ENCODE results near the gene TMEM117.
"Not testable (repeated sequence)": the region's sequence is repeated elsewhere in the genome, so short reads cannot be mapped to it uniquely, and the experiment has no call there.

Gene TMEM117

DNA sequence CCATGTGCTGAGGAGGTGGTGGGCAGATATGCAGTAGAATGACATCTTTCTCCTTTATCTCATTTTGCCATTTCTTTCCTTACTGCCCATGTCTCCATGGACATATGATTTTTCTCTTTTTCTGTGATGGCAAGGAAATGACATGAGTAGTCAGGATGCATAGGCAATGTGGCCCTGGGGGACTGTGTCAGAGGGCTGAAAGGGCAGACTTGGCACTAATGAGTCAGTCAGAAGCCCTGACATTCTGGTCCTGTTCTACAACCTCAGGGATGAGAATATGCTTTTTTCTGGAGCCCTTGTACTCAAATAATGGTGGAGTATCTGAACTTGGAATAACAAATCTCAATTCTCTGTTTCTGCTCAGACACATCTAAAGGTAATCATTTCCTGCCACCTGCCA, 167.8 kb downstream of the TMEM117 start:
- H3K4me3 ChIP-seq, result no peak overlapping the region
- H3K27me3 ChIP-seq (ENCODE audit: low read depth), result no peaks in the 10 kb centered on the region
- H3K36me3 ChIP-seq (replicated peaks), result no peaks in the 10 kb centered on the region
- DNase-seq (ENCODE audit: low spot score in 2 of 2), result no peak
- no peaks in the 10 kb centered on the region for H3K9me3 ChIP-seq
- H3K4me1 ChIP-seq, result no peaks in the 10 kb centered on the region
- in situ Hi-C loops (cut with MboI; ENCODE audit: low sequenced_read_pairs), result loop anchor here (25.0 kb wide), 1 partner anchor 934 kb away; no protein-coding TSS in a partner anchor

DNA sequence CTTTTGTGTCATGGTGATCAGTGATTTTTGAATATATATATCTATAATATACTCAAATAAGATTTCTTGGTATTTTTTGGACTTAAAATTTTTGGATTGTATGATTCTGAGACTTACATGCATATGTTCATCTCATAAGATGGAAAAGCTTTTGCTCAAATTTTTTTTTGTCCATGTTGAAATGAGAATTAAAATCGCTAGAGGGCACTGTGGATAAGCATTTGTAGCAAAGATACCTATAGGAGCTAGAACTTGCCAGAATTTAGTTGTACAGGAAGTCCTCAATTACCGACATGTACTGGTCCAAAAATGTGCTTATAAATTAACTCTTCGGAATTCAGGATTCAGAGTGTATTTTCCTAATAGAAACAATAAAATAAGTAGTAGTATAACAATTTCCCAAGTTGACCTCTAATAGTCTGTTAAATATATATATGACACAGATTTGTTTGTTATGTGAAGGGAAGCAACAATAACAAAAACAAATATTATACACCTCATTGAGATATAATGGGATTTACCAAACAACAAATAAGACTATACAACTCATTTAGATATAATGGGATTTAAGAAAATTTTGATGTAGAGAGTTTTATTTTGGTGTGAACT, 179.6 kb downstream of the TMEM117 start:
- H3K9me3 ChIP-seq, result no peaks in the 10 kb centered on the region
- no peaks in the 10 kb centered on the region for H3K27me3 ChIP-seq (ENCODE audit: low read depth)
- H3K4me3 ChIP-seq, result no peak overlapping the region
- in situ Hi-C loops (cut with MboI; ENCODE audit: low sequenced_read_pairs), result loop anchor here (25.0 kb wide), 1 partner anchor 922 kb away; no protein-coding TSS in a partner anchor
- peak in 1 of 2 experiments; percentile 51 for DNase-seq (ENCODE audit: low spot score in 2 of 2)
- H3K36me3 ChIP-seq (replicated peaks), result no peaks in the 10 kb centered on the region
- H3K4me1 ChIP-seq, result no peaks in the 10 kb centered on the region

DNA sequence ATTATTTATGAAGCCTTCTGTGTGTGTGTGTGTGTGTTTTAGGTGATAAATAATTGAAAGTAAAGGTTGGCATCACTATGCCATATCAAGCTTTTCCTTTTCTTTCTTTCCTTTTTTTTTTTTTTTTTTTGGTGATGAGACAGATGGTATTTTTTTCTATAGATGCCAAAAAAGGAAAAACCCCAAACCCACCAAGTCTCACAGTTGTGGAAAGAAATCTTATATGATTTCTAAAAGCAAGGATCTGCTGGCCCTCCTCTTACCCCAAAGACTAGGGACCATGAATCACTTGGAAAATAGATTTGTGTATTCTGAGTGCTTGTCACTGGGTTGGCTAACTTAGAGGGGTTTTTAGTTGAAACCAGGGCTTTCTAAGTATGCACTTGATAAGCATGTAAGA, 181.3 kb downstream of the TMEM117 start:
- DNase-seq (ENCODE audit: low spot score in 2 of 2), result no peak
- Histone ChIP-seq H3K9me3 (no peaks in the 10 kb centered on the region), H3K4me1 (no peaks in the 10 kb centered on the region), H3K27me3 (ENCODE audit: low read depth) (no peaks in the 10 kb centered on the region), H3K4me3 (no peak overlapping the region), H3K36me3 (replicated peaks) (no peaks in the 10 kb centered on the region)
- in situ Hi-C loops (cut with MboI; ENCODE audit: low sequenced_read_pairs), result loop anchor here (25.0 kb wide), 1 partner anchor 920 kb away; no protein-coding TSS in a partner anchor

DNA sequence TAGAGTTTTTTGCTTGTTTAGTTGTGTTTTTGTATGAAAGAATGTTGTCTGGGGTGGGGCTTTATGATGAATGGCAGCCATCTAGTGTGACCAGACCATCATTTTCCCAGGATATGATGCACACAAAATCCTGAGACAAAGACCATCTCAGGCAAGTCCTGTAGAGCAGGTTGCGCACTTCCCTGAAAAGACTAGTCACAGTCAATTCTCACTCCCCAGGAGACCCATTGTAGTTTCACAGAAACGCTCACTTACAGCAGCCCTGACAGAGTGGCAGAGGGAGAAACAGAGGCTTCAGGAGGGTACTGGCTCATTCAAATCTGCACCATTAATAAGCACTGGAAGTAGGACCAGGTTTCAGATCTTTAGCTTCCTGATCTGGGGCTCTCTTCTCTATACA, 183.2 kb downstream of the TMEM117 start:
- Histone ChIP-seq H3K4me1 (no peaks in the 10 kb centered on the region), H3K36me3 (replicated peaks) (no peaks in the 10 kb centered on the region), H3K27me3 (ENCODE audit: low read depth) (no peaks in the 10 kb centered on the region), H3K4me3 (no peak overlapping the region), H3K9me3 (no peaks in the 10 kb centered on the region)
- no peak for DNase-seq (ENCODE audit: low spot score in 2 of 2)
- in situ Hi-C loops (cut with MboI; ENCODE audit: low sequenced_read_pairs), result loop anchor here (25.0 kb wide), 1 partner anchor 918 kb away; no protein-coding TSS in a partner anchor

DNA sequence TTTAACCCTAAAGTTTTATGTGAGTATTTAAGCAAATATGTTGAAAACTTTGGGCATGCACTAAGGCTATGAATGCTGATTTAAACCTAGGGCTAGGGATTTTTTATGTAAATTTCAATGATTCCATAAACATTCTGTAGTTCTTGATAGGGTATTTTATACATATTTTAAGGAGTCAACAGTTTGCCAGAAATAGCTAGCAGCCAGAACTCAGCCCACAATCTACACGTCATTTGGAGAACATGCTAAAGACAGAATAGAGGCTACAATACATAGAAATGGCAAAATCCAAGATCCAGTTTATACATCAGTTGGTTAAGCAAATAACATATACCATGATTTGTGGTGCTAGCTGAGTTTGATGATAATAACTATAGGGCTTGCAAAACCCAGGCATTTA, 184.7 kb downstream of the TMEM117 start:
- Histone ChIP-seq H3K4me3 (no peak overlapping the region), H3K27me3 (ENCODE audit: low read depth) (no peaks in the 10 kb centered on the region), H3K9me3 (no peaks in the 10 kb centered on the region), H3K4me1 (no peaks in the 10 kb centered on the region), H3K36me3 (replicated peaks) (no peaks in the 10 kb centered on the region)
- in situ Hi-C loops (cut with MboI; ENCODE audit: low sequenced_read_pairs), result loop anchor here (25.0 kb wide), 1 partner anchor 917 kb away; no protein-coding TSS in a partner anchor
- DNase-seq (ENCODE audit: low spot score in 2 of 2), result no peak

DNA sequence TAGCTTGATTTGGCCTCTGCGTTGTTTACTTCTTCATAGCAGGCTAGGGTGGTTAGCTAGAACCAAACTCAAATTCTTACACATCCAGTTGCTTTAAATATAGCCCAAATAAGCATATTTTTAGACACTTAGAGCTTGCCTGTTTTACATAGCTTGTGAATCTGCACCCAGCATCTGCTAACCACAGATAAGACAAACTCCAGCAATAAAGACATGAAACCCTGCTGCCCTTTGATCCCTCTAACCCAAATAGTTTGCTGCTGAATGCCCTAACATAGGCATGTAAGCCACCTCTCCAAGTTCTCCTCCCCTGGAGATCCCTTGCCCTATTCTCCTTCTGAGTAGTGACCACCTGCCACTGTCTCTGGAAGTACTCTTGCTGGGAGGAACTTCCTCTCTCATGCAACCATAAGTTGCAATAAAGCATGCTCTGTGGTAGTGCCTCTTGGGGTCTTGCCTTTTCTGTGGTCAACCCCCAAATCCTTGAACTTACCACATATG, 185.6 kb downstream of the TMEM117 start:
- H3K9me3 ChIP-seq, result no peaks in the 10 kb centered on the region
- H3K36me3 ChIP-seq (replicated peaks), result no peaks in the 10 kb centered on the region
- no peak for DNase-seq (ENCODE audit: low spot score in 2 of 2)
- H3K27me3 ChIP-seq (ENCODE audit: low read depth), result no peaks in the 10 kb centered on the region
- in situ Hi-C loops (cut with MboI; ENCODE audit: low sequenced_read_pairs), result loop anchor here (25.0 kb wide), 1 partner anchor 916 kb away; no protein-coding TSS in a partner anchor
- no peak overlapping the region for H3K4me3 ChIP-seq
- H3K4me1 ChIP-seq, result no peaks in the 10 kb centered on the region

DNA sequence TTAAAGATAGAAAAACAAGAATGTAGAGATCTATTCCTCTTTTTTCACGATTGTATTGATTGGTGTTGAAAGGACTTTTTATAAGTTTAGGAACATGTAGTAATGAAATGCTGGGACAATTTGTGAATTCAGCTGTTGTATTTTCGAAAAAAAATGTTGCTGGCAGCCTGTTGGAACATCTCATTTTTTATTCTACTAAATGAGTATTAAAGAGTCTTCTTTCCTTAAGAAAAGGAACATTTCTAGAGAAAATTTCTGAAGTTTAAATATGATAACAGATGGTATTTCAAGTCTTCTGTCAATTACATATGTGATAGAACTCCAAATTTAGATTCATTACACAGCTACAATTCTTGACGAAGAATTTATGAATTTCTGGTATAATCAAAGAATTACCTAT, 189.6 kb downstream of the TMEM117 start:
- no peak for DNase-seq (ENCODE audit: low spot score in 2 of 2)
- in situ Hi-C loops (cut with MboI; ENCODE audit: low sequenced_read_pairs), result no loop called here
- Histone ChIP-seq H3K9me3 (no peaks in the 10 kb centered on the region), H3K4me3 (no peak overlapping the region), H3K27me3 (ENCODE audit: low read depth) (no peaks in the 10 kb centered on the region), H3K36me3 (replicated peaks) (no peaks in the 10 kb centered on the region), H3K4me1 (no peaks in the 10 kb centered on the region)

DNA sequence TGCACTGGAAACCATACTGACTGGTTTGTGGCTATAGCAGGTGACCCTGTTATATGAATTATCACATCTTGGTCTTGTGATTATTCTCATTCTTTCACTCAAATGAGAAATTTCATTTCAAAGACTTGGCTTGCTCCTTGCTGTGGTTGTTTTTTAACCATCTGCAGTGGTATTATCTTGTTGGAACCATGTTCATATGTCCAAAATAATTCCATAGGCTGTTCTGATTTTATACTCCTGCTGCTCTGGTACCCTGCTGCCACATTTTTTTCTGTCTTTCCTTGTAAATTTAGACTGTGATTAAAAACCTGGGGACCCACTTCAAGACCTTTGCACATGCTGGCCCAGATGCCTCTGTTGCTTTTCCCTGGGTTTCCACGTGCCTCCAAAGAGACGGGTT, 190.2 kb downstream of the TMEM117 start:
- no peaks in the 10 kb centered on the region for H3K9me3 ChIP-seq

DNA sequence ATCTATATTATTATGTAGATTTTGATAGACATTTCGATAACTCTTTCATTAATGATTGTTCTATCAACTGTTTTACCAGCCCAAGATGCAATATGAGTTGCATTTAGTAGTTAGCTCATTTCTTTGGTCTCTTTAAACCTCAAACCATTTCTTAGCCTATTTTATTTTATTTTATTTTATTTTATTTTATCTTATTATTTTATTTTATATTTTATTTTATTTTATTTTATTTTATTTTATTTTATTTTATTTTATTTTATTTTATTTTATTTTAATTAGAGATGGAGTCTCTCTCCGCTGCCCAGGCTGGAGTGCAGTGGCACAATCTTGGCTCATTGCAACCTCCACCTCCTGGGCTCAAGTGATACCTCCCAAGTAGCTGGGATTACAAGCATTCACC, 191.0 kb downstream of the TMEM117 start:
- H3K4me1 ChIP-seq; in situ Hi-C loops (cut with MboI; ENCODE audit: low sequenced_read_pairs); H3K9me3 ChIP-seq; H3K4me3 ChIP-seq; DNase-seq (ENCODE audit: low spot score in 2 of 2); H3K27me3 ChIP-seq (ENCODE audit: low read depth); H3K36me3 ChIP-seq (replicated peaks): not testable (repeated sequence)

More for the DNA sequence above, 190.2 kb downstream of the TMEM117 start:
- DNase-seq (ENCODE audit: low spot score in 2 of 2), result no peak
- Histone ChIP-seq H3K4me3 (no peak overlapping the region), H3K27me3 (ENCODE audit: low read depth) (no peaks in the 10 kb centered on the region), H3K4me1 (no peaks in the 10 kb centered on the region), H3K36me3 (replicated peaks) (no peaks in the 10 kb centered on the region)
- in situ Hi-C loops (cut with MboI; ENCODE audit: low sequenced_read_pairs), result no loop called here

DNA sequence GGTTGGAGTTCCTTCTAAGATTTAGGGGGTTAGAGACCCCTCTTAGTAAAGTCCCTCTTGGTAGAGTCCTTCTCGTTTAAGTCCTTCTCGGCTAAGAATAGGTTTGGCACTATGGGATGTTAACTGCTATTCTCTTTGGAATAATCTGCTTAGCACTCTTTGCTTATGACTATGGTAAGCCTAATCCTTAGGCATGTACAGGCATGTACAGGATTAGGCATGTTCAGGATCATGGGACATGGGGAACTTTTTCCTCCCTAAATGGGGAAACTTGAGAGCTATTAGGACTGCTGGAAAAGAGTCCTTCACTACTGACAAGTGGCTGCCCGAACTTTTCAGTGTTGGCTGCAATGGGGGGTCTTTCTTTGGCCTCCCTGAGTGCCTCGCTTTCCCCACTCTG, 193.3 kb downstream of the TMEM117 start:
- DNase-seq (ENCODE audit: low spot score in 2 of 2), result no peak
- Histone ChIP-seq H3K9me3 (no peaks in the 10 kb centered on the region), H3K4me1 (no peaks in the 10 kb centered on the region), H3K27me3 (ENCODE audit: low read depth) (no peaks in the 10 kb centered on the region), H3K4me3 (no peak overlapping the region), H3K36me3 (replicated peaks) (no peaks in the 10 kb centered on the region)
- in situ Hi-C loops (cut with MboI; ENCODE audit: low sequenced_read_pairs), result no loop called here

DNA sequence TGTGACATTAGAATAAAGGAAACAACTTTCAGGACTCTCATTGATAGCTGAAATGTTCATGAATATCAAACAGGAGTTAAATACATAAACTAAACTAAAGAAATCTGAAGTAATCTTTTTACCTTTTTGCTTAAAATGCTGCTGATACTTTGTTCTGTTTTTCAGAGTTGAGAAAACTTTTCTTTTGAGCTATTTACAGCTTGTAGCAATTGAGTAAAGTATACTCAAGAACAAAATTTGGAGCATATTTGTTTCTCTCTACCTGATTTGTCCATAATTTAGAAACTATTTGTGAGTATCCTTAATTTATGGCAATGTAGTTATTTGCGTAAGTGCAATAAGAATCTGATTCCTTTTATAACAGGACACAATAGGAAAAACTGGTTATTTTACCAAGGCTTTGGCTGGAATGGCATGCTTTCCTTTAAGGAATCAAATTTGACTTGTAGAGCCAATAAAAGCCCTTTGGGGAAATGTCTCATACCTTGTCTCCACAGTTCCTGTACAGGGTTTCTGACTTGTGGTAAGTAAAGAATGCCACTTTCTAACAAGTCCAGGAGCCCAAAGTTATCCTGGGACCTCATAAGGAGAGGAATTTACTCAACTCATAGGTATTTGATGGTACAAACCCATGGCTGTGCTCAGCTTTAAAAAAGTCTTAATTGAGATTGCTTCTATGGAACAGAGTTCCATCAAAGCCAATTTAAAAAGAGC, 195.7 kb downstream of the TMEM117 start:
- Histone ChIP-seq H3K4me3 (no peak overlapping the region), H3K4me1 (peaks cover 5% of the 10 kb centered on the region; the same call in 1 of the 2 replicates), H3K36me3 (replicated peaks) (no peaks in the 10 kb centered on the region), H3K27me3 (ENCODE audit: low read depth) (no peaks in the 10 kb centered on the region), H3K9me3 (no peaks in the 10 kb centered on the region)
- no peak for DNase-seq (ENCODE audit: low spot score in 2 of 2)
- in situ Hi-C loops (cut with MboI; ENCODE audit: low sequenced_read_pairs), result no loop called here

DNA sequence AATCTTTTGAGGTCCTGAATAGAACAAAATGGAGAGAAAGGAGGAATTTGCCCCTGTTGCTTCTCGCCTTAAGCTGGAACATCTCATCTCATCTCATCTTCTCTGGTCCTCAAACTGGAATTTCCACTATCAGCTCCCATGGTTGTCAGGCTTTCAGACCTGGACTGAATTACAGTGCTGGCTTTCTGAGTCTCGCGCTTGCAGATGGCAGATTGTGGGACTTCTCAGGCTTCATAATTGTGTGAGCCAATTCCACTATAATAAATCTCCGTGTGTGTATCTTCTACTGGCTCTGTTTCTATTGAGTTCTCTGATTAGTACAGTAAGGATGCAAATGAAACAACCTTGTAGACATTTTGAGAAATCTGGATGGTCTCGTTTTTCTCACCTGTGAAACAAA, 199.0 kb downstream of the TMEM117 start:
- Histone ChIP-seq H3K9me3 (no peaks in the 10 kb centered on the region), H3K4me1 (peaks cover 5% of the 10 kb centered on the region; the same call in 1 of the 2 replicates), H3K27me3 (ENCODE audit: low read depth) (no peaks in the 10 kb centered on the region), H3K36me3 (replicated peaks) (no peaks in the 10 kb centered on the region), H3K4me3 (no peak overlapping the region)
- in situ Hi-C loops (cut with MboI; ENCODE audit: low sequenced_read_pairs), result no loop called here
- no peak for DNase-seq (ENCODE audit: low spot score in 2 of 2)

DNA sequence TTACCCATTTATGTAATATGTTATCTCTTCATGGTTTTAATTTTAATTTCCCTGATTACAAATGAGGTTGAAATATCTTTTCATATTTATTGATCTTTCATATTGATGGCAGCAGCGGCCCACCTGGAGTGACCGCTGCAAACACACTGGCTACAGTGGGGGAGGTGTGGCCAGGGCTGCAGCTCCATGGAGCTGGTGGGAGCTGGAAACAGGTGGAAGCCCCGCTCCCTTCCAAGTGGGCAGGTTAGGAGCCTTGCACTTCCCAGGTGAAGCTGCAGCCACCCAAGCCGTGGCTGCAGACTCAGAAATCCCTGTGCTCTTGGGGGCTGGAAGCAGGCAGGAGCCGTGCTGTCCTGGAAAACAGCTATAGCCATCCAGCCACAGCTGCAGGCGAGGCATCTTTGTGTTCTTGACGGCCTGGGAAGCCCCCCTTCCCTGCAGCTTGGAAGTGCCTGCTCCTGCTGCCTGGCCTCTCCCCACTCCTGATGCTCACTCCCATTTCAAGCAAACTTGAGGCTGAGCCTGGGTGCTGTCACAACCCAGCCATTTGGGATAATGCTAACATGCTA, 201.1 kb downstream of the TMEM117 start:
- H3K4me1 ChIP-seq, result peaks cover 5% of the 10 kb centered on the region; the same call in 1 of the 2 replicates

DNA sequence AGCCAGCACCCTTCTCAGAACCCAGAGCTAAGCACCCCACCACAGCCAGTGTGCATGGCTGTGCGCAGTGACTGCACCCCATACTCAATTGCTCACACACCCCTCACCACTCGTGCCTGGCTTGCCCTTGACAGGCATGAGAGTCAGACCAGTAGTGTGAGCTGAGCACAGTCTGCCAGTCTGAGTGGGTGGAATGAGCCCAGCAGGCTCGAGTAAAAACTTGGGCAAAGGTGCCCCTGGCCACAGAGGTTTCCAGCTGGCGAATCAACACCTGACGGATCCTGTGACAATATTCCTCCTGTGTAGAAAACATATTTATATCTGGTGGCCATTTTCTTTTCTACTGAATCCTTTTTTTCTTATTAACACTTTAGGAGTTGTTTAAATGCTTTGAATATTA, 202.5 kb downstream of the TMEM117 start:
- Histone ChIP-seq H3K9me3 (no peaks in the 10 kb centered on the region), H3K27me3 (ENCODE audit: low read depth) (no peaks in the 10 kb centered on the region), H3K4me3 (no peak overlapping the region), H3K4me1 (peaks cover 5% of the 10 kb centered on the region; the same call in 1 of the 2 replicates), H3K36me3 (replicated peaks) (no peaks in the 10 kb centered on the region)
- in situ Hi-C loops (cut with MboI; ENCODE audit: low sequenced_read_pairs), result no loop called here
- no peak for DNase-seq (ENCODE audit: low spot score in 2 of 2)

More for the DNA sequence above, 201.1 kb downstream of the TMEM117 start:
- Histone ChIP-seq H3K27me3 (ENCODE audit: low read depth) (no peaks in the 10 kb centered on the region), H3K9me3 (no peaks in the 10 kb centered on the region), H3K4me3 (no peak overlapping the region), H3K36me3 (replicated peaks) (no peaks in the 10 kb centered on the region)
- no peak for DNase-seq (ENCODE audit: low spot score in 2 of 2)
- in situ Hi-C loops (cut with MboI; ENCODE audit: low sequenced_read_pairs), result no loop called here

Measured in HAP-1 (cell line).